Upper lobe of right lung (tissue), 1 donor: ENCODE results near the gene ZC3HAV1L. TPM values are rescaled to one million over a fixed set of nuclear protein-coding genes. Genes with fewer than 3 reads are reported as not detected.
"Not testable (repeated sequence)": the region's sequence is repeated elsewhere in the genome, so short reads cannot be mapped to it uniquely, and the experiment has no call there.

Source experiments
- ATAC-seq: fragments of 200-7000 bp; cut with Tn5 transposase; one replicate; pipeline ENCODE4 v1.9.1; 2020; ENCODE audit warnings: mild to moderate bottlenecking, moderate library complexity
- DNase-seq: peaks from one replicate; pipeline ENCODE4 v3.0.0-alpha.2; 2020
- H3K27ac ChIP-seq: fragments of 200-600 bp; one replicate; pipeline ENCODE4 v1.8.0; 2022
- H3K27me3 ChIP-seq: fragments of 200-600 bp; one replicate; pipeline ENCODE4 v1.8.0; 2022; ENCODE audit warnings: mild to moderate bottlenecking
- H3K36me3 ChIP-seq: fragments of 200-600 bp; one replicate; pipeline ENCODE4 v1.8.0; 2022
- H3K4me1 ChIP-seq: fragments of 200-600 bp; one replicate; pipeline ENCODE4 v1.8.0; 2022
- H3K4me3 ChIP-seq: fragments of 200-600 bp; one replicate; pipeline ENCODE4 v1.8.0; 2022; ENCODE audit warnings: mild to moderate bottlenecking
- H3K9me3 ChIP-seq: fragments of 200-600 bp; one replicate; pipeline ENCODE4 v1.8.0; 2022
- intact Hi-C: fragments of 100-400 bp; cut with DNase I; formaldehyde crosslinking; loops from one replicate; pipeline ENCODE4 v1.11.0; 2022
- total RNA-seq: library from RNA; stranded (reverse); fragmentation: NEBNext Ultra II Directional; extraction: Animal tissue kit (Norgen Biotek cat#: 25700); gene quantifications from one replicate; pipeline ENCODE4 v1.2.1, GENCODE V29; 2021
- TF ChIP-seq, protein P1 (sequence below): fragments of 200-600 bp; IDR thresholded peaks from one replicate; pipeline ENCODE4 v1.8.0; 2022; ENCODE audit warnings: antibody characterized with exemption
- donor health status: DM: no; HTN: yes; CAD: no; lungs with severe emphysema.

Gene ZC3HAV1L
- total RNA-seq, 1 donor from 2014 or later = 6.4 TPM

GRCh38 chr7:138978541-138979184 is 57.2 kb downstream of the ZC3HAV1L start:
- ATAC-seq = no peak
- DNase-seq = no peak
- peaks cover 9% of the 10 kb centered on the region for H3K4me1 ChIP-seq
- intact Hi-C loops = no loop called here
- H3K27me3 ChIP-seq = peaks cover 3% of the 10 kb centered on the region
- no peaks in the 10 kb centered on the region for H3K9me3 ChIP-seq
- H3K36me3 ChIP-seq = no peaks in the 10 kb centered on the region
- no peak overlapping the region for H3K27ac ChIP-seq
- TF ChIP-seq, protein P1, sequence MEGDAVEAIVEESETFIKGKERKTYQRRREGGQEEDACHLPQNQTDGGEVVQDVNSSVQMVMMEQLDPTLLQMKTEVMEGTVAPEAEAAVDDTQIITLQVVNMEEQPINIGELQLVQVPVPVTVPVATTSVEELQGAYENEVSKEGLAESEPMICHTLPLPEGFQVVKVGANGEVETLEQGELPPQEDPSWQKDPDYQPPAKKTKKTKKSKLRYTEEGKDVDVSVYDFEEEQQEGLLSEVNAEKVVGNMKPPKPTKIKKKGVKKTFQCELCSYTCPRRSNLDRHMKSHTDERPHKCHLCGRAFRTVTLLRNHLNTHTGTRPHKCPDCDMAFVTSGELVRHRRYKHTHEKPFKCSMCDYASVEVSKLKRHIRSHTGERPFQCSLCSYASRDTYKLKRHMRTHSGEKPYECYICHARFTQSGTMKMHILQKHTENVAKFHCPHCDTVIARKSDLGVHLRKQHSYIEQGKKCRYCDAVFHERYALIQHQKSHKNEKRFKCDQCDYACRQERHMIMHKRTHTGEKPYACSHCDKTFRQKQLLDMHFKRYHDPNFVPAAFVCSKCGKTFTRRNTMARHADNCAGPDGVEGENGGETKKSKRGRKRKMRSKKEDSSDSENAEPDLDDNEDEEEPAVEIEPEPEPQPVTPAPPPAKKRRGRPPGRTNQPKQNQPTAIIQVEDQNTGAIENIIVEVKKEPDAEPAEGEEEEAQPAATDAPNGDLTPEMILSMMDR = no peak
- no peak overlapping the region for H3K4me3 ChIP-seq

DNA sequence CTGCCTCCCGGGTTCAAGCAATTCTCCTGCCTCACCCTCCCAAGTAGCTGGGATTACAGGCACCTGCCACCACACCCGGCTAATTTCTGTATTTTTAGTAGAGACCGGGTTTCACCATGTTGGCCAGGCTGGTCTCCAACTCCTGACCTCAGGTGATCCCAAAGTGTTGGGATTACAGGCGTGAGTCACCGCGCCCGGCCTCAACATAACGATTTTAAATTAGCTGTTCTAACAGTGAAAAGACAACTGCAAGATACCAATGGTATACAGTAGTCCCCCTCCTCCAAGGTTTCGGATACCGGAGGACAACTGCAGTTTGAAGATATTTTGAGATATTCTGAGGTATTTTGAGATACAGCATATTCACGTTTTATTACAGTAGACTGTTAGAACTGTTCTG is 59.7 kb downstream of the ZC3HAV1L start:
- DNase-seq, H3K36me3 ChIP-seq, H3K4me1 ChIP-seq, H3K4me3 ChIP-seq, ATAC-seq, H3K27me3 ChIP-seq, intact Hi-C loops, H3K9me3 ChIP-seq, H3K27ac ChIP-seq: not testable (repeated sequence)

Other genes starting within 250 kb of the ZC3HAV1L start
- 9.6 TPM for gene TMEM213, start 238.0 kb downstream of the ZC3HAV1L start, total RNA-seq
- 2.4 TPM for gene ATP6V0A4, start 237.8 kb downstream of the ZC3HAV1L start, total RNA-seq
- gene KIAA1549, start 54.7 kb downstream of the ZC3HAV1L start, total RNA-seq = 5.7 TPM
- 36.0 TPM for gene ZC3HAV1, start 73.7 kb upstream of the ZC3HAV1L start, total RNA-seq
- gene UBN2, start 195.2 kb upstream of the ZC3HAV1L start, total RNA-seq = 23.5 TPM